Measurements from ENCODE around the gene KIF7. TPM values are rescaled to one million over a fixed set of nuclear protein-coding genes. Genes with fewer than 3 reads are reported as not detected.
"Not testable (repeated sequence)": the region's sequence is repeated elsewhere in the genome, so short reads cannot be mapped to it uniquely, and the experiment has no call there.

The KIF7 gene, protein sequence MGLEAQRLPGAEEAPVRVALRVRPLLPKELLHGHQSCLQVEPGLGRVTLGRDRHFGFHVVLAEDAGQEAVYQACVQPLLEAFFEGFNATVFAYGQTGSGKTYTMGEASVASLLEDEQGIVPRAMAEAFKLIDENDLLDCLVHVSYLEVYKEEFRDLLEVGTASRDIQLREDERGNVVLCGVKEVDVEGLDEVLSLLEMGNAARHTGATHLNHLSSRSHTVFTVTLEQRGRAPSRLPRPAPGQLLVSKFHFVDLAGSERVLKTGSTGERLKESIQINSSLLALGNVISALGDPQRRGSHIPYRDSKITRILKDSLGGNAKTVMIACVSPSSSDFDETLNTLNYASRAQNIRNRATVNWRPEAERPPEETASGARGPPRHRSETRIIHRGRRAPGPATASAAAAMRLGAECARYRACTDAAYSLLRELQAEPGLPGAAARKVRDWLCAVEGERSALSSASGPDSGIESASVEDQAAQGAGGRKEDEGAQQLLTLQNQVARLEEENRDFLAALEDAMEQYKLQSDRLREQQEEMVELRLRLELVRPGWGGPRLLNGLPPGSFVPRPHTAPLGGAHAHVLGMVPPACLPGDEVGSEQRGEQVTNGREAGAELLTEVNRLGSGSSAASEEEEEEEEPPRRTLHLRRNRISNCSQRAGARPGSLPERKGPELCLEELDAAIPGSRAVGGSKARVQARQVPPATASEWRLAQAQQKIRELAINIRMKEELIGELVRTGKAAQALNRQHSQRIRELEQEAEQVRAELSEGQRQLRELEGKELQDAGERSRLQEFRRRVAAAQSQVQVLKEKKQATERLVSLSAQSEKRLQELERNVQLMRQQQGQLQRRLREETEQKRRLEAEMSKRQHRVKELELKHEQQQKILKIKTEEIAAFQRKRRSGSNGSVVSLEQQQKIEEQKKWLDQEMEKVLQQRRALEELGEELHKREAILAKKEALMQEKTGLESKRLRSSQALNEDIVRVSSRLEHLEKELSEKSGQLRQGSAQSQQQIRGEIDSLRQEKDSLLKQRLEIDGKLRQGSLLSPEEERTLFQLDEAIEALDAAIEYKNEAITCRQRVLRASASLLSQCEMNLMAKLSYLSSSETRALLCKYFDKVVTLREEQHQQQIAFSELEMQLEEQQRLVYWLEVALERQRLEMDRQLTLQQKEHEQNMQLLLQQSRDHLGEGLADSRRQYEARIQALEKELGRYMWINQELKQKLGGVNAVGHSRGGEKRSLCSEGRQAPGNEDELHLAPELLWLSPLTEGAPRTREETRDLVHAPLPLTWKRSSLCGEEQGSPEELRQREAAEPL (N-terminal part only)
- total RNA-seq, result 5.8 TPM
- long read RNA-seq, full-length matches to known transcripts, result 1 of 12 reads
- long read RNA-seq, partial matches to known transcripts, result 6 of 12 reads
- long read RNA-seq, other reads (novel, unspliced or antisense), result 5 of 12 reads

DNA sequence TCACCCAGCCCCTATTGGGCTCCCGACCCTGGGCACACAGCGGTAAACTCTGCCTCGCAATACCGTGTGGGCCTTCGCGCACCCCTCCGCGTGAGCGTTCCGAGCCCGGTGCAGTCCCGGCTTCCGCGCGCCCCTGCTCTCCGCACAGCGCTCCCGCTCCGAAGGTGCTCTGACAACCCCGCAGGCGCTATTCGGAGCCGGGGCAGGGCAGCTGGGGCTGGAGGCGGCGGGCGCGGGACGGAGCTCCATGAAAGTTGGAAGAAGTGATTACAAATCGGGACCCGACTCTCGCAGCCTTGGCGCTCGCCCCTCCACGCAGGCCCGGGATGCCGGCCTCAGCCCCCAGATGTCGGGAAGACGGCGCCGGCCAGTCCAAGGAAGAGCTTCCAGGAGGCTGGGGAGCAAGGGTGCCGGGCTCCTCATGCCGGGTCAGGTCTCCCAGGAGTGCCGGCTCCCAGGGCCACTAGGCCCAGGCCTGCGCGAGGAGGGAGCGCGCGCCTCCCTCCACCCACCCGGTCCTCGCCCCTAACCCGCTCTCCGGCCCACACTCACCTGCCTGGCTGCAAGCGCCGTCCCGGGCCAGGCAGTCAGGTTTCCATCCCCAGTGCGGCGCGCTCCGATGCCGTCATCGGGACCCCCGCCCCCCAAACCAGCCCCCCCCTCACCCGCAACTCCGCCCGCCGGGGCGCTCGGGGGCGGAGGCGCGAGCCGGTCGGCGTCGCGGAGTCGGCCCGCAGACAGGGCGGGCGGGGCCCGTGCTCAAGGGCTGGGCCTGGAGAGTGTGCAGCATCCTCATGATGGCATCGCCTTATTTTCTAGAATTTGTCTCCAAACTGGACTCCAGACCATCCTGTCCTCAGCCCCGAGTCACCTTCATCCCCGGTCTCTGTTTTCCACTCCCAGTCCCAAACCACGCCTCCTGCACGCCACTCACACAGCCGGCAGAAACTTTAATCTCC lies at the start of gene KIF7:
TSS of gene KIF7 (minus strand) at position 621 of the 959 bp plus-strand sequence. CDS start 2,537 bp downstream, outside the sequence.
- DNase-seq (ENCODE audit: low spot score), result peak; percentile 76
- intact Hi-C loops (cut with DNase I), result no loop called here

DNA sequence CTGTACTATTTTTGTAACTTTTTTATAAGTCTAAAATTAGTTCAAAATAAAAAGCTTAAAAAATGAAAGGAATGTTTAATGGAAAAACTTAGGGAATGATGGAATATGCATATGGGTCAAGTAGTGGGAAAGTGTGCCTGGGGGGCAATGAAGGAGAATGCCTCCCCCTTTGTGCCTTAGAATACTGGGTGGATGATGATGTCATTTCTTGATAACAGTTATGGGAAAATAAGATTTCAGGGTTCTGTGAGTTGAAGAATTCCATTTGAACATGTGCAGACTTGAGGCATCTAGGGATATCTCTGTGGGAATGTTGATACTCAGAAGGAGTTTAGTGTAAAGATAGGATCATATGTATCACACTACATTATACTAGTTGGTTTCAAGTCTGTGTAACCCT lies 49.1 kb upstream of the KIF7 start:
- DNase-seq (ENCODE audit: low spot score), result no peak
- intact Hi-C loops (cut with DNase I), result no loop called here

DNA sequence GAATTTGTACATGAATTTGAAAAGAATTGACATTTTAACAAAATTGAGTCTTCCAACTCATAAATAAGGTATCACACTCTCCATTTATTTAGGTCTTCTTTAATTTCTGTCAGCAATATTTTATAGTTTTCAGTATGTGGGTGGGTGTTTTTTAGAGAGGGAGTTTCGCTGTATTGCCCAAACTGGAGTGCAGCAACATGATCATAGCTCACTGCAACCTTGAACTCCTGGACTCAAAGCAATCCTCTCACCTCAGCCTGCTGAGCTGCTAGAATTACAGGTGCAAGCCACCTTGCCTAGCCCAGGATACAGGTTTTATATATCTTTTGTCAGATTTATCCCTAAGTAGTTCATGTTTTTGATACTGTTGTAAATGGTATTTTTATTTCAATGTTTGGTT lies 39.9 kb upstream of the KIF7 start:
- no peak for DNase-seq (ENCODE audit: low spot score)
- intact Hi-C loops (cut with DNase I), result no loop called here

DNA sequence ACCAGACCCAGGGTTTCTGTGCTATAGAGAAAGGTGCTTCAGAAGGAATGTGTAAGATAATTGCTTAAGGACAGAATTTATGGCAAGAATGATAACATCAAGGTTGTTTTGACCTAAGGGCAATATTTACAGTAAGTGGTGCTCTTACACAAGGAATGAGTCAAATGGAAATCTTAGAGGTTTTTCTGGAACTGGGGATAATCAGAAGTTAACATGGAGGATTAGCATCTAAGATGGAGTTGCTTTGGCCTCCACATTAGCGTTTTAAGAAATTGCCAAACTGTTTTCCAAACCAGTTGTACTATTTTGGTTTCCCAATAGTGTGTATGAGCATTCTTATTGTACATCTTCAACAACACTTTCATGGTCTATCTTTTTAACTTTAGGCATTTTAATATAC lies 38.4 kb upstream of the KIF7 start:
- intact Hi-C loops (cut with DNase I), result no loop called here
- no peak for DNase-seq (ENCODE audit: low spot score)

DNA sequence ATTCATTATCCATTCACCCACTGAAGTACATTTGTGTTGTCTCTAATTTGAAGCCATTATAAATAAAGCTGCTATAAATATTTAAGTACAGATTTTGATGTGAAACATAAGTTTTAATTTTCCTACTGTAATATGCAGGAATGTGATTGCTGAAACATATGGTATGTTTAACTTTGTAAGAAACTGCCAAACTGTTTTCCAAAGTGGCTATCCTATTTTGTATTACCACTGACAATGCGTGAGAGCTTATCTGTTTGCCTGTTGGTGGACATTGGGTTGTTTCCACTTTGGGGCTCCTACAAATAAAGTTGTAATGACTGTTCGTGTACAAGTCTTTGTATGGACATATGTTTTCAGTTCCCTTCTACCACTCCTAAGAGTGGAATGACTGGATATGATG lies 37.8 kb upstream of the KIF7 start:
- no peak for DNase-seq (ENCODE audit: low spot score)
- intact Hi-C loops (cut with DNase I), result no loop called here

DNA sequence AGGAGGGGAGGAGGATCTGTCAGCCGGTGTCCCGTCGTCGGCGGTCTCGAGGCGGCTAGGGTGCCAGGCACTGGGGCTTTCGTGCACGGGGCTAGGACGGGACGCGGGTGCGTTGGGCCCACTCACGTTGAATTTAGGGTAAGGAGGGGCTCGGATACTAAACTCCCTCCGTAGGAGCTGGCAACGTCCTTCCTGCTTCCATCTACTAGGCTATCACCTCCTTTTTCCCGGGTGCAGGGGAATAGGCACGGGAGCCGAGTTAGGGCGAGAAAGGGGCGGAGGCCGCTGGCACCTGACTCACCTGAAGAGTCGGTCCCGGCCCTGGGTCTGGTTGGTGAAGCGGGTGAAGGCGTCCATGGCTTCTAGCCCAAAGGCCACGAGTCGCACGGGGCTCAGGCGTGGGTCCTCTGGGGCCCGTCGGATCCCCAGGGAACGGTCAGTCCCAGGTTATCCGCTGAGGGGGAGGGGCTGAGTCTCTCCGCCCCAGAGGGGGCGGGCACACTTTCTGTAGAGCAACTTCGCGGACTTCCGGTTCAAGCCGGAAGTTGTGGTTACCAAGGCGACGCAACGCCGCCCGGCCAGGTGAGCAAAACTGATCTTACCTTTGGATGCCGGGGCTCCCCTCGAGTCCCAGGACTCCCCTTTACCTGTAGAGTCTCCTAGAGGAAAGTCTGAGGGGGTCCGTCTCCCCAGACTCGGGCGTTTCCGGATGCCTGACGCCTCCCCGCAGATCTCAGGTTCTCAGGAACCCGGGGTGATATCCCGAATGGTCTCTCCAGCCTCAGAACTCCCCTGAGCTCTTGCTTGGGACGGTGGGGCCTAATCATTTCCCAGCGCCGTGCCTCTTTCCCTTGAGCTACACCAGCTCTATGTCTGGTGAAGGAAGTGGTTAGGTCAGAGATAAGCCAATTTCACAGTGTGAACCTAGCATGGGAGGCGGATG lies 35.3 kb upstream of the KIF7 start, which contains the start of the genes PEX11A and WDR93:
TSS of gene PEX11A (minus strand) at position 479 of the 943 bp plus-strand sequence. CDS start at position 357, 122 bp downstream.
TSS of gene WDR93 (plus strand) at position 536 of the 943 bp plus-strand sequence. CDS start 10,936 bp downstream, outside the sequence.
- intact Hi-C loops (cut with DNase I), result no loop called here

DNA sequence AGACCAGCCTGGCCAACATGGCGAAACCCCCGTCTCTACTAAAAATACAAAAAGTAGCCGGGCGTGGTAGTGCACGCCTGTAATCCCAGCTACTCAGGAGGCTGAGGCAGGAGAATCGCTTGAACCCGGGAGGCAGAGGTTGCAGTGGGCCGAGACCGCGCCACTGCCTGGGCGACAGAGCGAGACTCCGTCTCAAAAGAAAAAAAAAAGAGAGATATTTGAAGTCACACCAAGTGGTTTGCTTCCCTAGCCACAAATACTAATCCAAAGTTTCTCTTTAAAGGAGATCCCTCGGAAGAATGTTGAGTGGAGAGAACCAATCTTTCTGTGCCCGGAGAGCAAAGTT lies 34.6 kb upstream of the KIF7 start:
- intact Hi-C loops (cut with DNase I), result not testable (repeated sequence)

More for the DNA sequence above, 35.3 kb upstream of the KIF7 start, which contains the start of the genes PEX11A and WDR93:
- peak; percentile 90 for DNase-seq (ENCODE audit: low spot score)

DNA sequence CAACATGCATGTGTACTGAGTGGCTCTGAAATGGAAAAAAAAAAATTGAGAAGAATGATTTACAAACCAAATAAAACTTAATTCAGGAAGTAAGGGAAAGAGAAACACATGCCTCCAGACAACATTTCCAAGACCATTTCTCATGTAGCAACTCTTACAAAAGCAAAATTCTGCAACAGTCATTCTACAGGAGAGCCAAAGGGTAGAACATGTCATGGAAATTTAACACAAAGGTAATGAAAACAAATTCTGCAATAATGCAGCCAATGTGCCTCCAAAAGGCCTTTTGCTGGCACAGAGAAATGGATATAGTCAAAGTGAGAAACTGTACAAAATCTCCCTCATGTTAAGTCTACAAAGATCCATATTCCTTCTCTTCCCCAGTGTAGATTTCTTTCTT lies 31.3 kb upstream of the KIF7 start:
- no peak for DNase-seq (ENCODE audit: low spot score)
- intact Hi-C loops (cut with DNase I), result no loop called here

More for the DNA sequence above, 34.6 kb upstream of the KIF7 start:
- not testable (repeated sequence) for DNase-seq (ENCODE audit: low spot score)

DNA sequence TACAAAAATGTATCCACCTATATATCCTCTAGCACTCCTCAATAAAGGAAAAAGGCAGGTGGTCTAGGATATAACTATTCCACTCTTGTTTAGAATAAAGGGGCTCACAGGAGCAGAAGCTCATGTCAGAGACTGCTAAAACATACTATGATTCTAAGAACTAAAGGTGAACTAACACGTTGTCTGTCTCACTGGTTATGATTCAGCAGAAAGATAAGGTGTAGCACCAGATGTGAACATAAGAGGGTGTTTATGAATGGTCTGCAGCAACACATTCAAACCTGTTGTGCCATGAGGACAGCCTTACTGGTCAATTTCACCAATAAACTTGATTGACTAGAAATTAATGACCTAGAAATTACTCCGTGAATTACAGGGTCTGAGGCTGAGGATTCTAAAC lies 30.7 kb upstream of the KIF7 start:
- DNase-seq (ENCODE audit: low spot score), result no peak
- intact Hi-C loops (cut with DNase I), result no loop called here

DNA sequence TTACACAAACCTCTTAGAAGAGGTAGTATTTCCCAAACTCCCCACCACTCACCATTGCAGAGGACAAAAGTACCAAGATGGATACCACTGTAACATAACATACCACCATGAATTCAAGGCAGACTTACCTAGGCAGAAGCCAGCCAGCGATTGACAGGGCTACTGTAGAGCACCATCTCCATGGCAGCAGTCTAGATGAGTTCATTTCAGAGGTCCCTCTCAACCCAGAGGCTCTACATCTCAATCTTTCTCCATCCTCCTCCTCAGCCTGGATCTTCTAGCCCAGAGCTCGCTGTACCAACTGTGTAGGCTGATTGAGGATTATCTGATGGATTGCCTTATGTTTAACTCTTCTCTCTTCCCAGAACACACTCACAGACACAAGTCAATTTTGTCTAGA lies 25.9 kb upstream of the KIF7 start:
- intact Hi-C loops (cut with DNase I), result loop anchor here (5.0 kb wide), 1 partner anchor 34 kb away; no protein-coding TSS in a partner anchor
- DNase-seq (ENCODE audit: low spot score), result no peak

DNA sequence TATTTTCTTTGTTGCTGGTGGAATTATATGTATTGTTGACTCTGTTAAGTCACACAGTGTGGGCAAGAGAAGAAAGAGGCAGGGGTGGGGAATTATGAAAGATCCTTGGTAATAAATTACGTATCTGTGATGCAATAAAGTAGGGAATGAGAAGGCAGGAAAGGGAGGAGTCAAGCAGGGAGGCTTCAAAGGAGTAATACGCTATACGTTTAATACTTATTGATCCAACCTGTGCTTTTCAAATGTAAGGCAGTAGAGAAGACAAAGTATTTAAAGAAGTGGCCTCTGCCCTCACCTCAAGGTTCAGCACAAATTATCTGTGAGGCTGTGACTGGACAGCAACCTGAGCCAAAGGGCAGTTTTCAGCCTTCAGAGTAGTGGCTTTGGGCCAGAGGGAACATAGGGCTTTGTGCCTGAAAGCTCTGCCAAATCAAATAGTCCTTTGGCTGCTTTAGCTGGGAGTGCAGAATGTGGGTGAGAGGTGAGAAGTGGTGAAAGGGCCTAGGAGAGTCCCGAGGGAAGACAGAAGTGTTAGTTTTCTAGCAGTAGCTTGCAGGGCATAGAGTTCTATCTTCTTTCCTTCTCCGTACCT lies 25.1 kb upstream of the KIF7 start:
- no peak for DNase-seq (ENCODE audit: low spot score)
- intact Hi-C loops (cut with DNase I), result loop anchor here (5.0 kb wide), 1 partner anchor 33 kb away; no protein-coding TSS in a partner anchor

DNA sequence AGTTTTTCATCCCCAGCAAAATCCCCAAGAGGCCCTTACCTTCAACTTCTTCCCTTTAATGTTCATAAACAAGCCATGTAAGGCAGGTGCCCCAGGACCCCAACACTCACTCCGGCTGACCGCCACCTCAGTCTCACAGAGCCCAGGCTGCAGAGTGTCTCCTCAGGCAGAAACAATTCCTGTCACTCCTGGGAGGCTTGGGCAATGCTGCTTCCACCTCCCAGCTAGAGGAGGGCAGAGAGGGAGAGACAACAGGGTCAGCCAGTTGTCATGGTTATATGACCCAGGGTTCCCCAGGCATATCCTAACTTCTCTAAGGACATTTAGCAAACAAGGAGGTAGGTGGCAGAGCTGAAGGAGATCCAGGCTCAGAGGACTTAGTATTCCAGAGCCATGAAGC lies 23.9 kb upstream of the KIF7 start, which contains the start of gene PLIN1:
TSS of gene PLIN1 (minus strand) at position 156 of the 400 bp plus-strand sequence. CDS start 1,878 bp downstream, outside the sequence.
- intact Hi-C loops (cut with DNase I), result no loop called here

DNA sequence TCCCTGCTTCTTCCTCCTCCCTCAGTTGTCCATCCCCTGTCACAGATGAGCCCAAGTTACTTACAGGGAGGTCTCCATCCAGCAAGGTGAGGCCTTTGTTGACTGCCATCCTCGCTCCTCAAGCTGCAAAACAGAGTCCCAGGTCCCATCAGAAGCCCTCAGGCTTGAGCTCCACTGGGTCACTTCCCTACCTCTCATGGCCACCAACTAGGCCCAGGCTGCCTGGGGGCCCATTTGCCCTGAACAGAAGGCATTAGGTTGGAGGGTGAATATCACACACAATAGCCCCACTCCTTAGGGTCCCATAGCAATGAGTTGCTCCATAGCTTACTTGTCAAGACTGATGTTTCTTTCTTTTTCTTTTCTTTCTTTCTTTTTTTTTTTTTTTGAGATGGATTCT lies 22.1 kb upstream of the KIF7 start:
- intact Hi-C loops (cut with DNase I), result no loop called here
- DNase-seq (ENCODE audit: low spot score), result peak; percentile 64

More for the DNA sequence above, 23.9 kb upstream of the KIF7 start, which contains the start of gene PLIN1:
- DNase-seq (ENCODE audit: low spot score), result no peak

DNA sequence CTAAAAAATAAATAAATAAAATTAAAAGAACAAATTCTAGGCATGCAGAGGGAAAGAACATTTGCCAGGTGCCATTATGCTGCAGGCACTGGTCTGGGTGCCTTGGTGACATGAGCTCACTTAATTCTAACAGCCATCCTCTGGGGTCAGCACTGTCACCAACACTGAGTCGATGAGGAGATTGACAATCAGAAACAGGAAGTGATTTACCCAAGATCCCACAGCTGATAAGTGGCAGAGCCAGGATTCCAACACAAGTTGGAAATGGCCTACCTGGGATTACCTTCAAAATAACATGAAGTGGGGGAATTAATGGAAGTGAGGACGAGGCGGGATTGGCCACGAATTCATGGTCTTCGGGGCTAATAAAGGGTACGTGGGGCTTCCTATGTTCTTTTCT lies 20.3 kb upstream of the KIF7 start:
- intact Hi-C loops (cut with DNase I), result no loop called here
- no peak for DNase-seq (ENCODE audit: low spot score)

DNA sequence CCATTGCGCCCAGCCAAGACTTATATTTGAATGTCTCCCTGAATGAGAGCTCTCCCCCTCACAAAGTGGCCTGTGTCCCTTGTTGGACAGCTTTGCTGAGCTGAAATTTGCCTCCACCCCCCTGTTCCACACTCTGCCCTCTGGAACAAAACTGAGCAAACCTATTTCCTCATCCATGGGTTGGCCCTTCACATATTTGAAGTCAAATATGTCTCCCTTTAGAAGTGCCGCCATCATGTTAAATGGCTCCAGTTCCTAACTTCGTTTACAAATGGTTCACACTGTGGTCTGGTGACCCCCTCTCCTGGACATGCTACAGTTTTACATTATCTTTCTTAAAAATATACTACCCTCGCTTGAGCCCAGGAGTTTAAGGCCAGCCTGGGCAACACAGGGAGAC lies 19.3 kb upstream of the KIF7 start:
- intact Hi-C loops (cut with DNase I), result no loop called here
- DNase-seq (ENCODE audit: low spot score), result peak; percentile 22

DNA sequence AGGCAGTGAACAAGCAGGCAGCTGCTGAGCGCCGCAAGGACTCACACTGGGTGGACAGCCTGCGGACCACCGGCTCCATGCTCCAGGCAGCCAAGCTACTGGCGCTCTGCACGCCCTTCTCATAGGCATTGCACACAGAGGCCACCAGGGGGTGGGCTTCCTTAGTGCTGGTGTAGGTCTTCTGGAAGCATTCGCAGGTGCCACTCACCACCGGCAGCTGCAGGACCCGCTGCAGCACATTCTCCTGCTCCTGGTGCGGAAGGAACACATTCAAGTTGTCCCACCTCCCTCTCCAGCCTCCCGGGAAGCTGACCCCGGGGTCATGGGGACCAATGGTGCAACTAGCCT lies 17.9 kb upstream of the KIF7 start:
- peak; percentile 71 for DNase-seq (ENCODE audit: low spot score)
- intact Hi-C loops (cut with DNase I), result no loop called here
